Measurements from ENCODE around the gene TJP1. TPM values are rescaled to one million over a fixed set of nuclear protein-coding genes. Genes with fewer than 3 reads are reported as not detected.

Gene TJP1
- total RNA-seq, 1 experiment from 2014 or later = 140 TPM

- Histone ChIP-seq H4K20me1 (ENCODE audit: control insufficient read depth, insufficient read depth, insufficient read length) (no peaks in the 10 kb centered on the region), H4K91ac (ENCODE audit: insufficient read length, low read depth, low read length) (no peak overlapping the region), H2BK12ac (ENCODE audit: insufficient read length, low read depth, low read length) (no peak overlapping the region), H3K56ac (ENCODE audit: insufficient read length, low read depth, low read length) (no peak overlapping the region), H2BK15ac (ENCODE audit: low read depth, low read length) (no peak overlapping the region), H3K79me2 (ENCODE audit: insufficient read depth, low read length) (no peaks in the 10 kb centered on the region), H3T11ph (ENCODE audit: low read length) (no peak overlapping the region), H4K8ac (replicated peaks; ENCODE audit: insufficient read length, low read depth, low read length) (no peak overlapping the region), H3K23me2 (ENCODE audit: insufficient read length, low read depth, low read length, poor library complexity, severe bottlenecking) (no peaks in the 10 kb centered on the region), H2BK20ac (ENCODE audit: low read depth, low read length, poor library complexity, severe bottlenecking) (no peak overlapping the region), H3K4ac (ENCODE audit: low read depth, low read length) (no peak overlapping the region), H3K9me3 (ENCODE audit: control insufficient read depth, low read depth, low read length) (no peaks in the 10 kb centered on the region), H4K5ac (ENCODE audit: insufficient read length, low read depth, low read length) (no peak overlapping the region), H3K23ac (ENCODE audit: insufficient read length, low read depth, low read length) (no peak overlapping the region), H3K9ac (ENCODE audit: extremely low read depth, insufficient read length, low read length) (no peak overlapping the region), H2BK5ac (ENCODE audit: insufficient read length, low read length) (no peak overlapping the region), H3K4me1 (ENCODE audit: insufficient read depth, low read length) (no peaks in the 10 kb centered on the region; the same call in 1 of the 2 replicates), H2AFZ (ENCODE audit: low read length) (no peak overlapping the region), H3K4me2 (ENCODE audit: insufficient read depth, insufficient read length, low read length) (no peak overlapping the region), H2AK5ac (ENCODE audit: insufficient read length, low read length) (no peak overlapping the region), H3K79me1 (ENCODE audit: insufficient read depth, low read depth, low read length, poor library complexity, severe bottlenecking) (peaks cover 7% of the 10 kb centered on the region), H3K27me3 (ENCODE audit: insufficient read depth, low read length) (no peaks in the 10 kb centered on the region), H2BK120ac (ENCODE audit: low read depth, low read length, poor library complexity, severe bottlenecking) (no peak overlapping the region), H3K14ac (ENCODE audit: insufficient read depth, low read length) (no peak overlapping the region), H3K27ac (ENCODE audit: insufficient read length, low read depth, low read length) (no peak overlapping the region), H3K18ac (ENCODE audit: insufficient read length, low read depth, low read length) (no peak overlapping the region)
- DNase-seq = no peak
- peak overlapping the region in 2 of 3 experiments; percentile 37 to 83; a peak in 3 of 7 replicates for H3K27ac Mint-ChIP-seq
- H3K27me3 Mint-ChIP-seq (ENCODE audit: low read depth) = no peaks in the 10 kb centered on the region
- H3K9me3 Mint-ChIP-seq = no peaks in the 10 kb centered on the region
- peaks cover 38 to 41% of the 10 kb centered on the region in 2 experiments for H3K4me1 Mint-ChIP-seq
- no peak overlapping the region for H3K4me3 Mint-ChIP-seq
- peaks cover 11 to 61% (median 55%) of the 10 kb centered on the region in 3 experiments; a peak in 6 of 7 replicates for H3K36me3 Mint-ChIP-seq (ENCODE audit: insufficient read depth in 1 of 3, low read depth in 3 of 3)
- no CpG with 5 or more reads among the region's 3 CpGs for WGBS (ENCODE audit: extremely low coverage, insufficient read length, low lambda C conversion rate)
- TF ChIP-seq, protein P1, sequence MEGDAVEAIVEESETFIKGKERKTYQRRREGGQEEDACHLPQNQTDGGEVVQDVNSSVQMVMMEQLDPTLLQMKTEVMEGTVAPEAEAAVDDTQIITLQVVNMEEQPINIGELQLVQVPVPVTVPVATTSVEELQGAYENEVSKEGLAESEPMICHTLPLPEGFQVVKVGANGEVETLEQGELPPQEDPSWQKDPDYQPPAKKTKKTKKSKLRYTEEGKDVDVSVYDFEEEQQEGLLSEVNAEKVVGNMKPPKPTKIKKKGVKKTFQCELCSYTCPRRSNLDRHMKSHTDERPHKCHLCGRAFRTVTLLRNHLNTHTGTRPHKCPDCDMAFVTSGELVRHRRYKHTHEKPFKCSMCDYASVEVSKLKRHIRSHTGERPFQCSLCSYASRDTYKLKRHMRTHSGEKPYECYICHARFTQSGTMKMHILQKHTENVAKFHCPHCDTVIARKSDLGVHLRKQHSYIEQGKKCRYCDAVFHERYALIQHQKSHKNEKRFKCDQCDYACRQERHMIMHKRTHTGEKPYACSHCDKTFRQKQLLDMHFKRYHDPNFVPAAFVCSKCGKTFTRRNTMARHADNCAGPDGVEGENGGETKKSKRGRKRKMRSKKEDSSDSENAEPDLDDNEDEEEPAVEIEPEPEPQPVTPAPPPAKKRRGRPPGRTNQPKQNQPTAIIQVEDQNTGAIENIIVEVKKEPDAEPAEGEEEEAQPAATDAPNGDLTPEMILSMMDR (conservative IDR thresholded peaks at IDR 0.05) = no peak
These were observed 56.9 kb downstream of the TJP1 start for GRCh38 chr15:29765234-29765841.
